Left colon (tissue), 2 donors: Measurements from ENCODE around the gene LRMDA. TPM values are rescaled to one million over a fixed set of nuclear protein-coding genes. Genes with fewer than 3 reads are reported as not detected.

Source experiments
- ATAC-seq: fragments of 200-7000 bp; cut with Tn5 transposase; one replicate; pipeline ENCODE4 v1.9.1; 2020; ENCODE audit warnings: mild to moderate bottlenecking, moderate library complexity
- DNase-seq, 2 donors: peaks; one replicate each; pipeline ENCODE4 v3.0.0-alpha.2; 2020
- intact Hi-C, 2 donors: fragments of 100-400 bp; cut with DNase I in 1 of 2; cut with micrococcal nuclease in 1 of 2; formaldehyde crosslinking; loops; one replicate each; pipeline versions ENCODE4 v1.11.2 to v1.14.0; 2022; cut with DNase I, micrococcal nuclease
- total RNA-seq, 2 donors: library from RNA; stranded (reverse); fragmentation: NEBNext Ultra II Directional; extraction: Animal tissue kit (Norgen Biotek cat#: 25700); gene quantifications; one replicate each; pipeline ENCODE4 v1.2.1, GENCODE V29; 2021
- donor health status: DM: no; HTN: no; CAD: no.
- donor health status: DM: yes; HTN: yes; CAD: no.

The LRMDA gene
- total RNA-seq, 2 donors from 2014 or later = 8.1 to 10.6 TPM

- ATAC-seq = no peak
- intact Hi-C loops = no loop called here
- no peak for DNase-seq
These were observed 397.0 kb downstream of the LRMDA start for GRCh38 chr10:75828413-75828812.

DNA sequence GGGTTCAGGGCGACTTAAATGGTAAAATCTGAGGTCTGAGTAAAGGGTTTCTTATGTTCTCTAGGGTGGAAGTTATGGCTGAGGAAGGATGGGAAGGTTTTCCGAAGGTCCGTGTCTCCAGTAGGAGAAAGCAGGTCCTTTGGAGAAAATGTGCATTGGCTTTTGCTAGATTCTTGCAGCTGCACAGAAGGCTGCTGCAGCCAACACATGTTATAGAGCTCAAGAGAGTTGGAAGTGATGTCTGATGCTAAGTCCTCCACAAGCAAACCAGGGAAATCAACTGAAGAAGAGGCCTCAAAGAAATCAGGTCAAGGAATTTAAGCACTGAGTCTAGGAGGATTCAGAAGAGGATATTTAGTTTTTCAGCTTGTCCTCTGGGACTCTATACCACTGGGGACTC is 404.6 kb downstream of the LRMDA start:
- intact Hi-C loops = no loop called here
- ATAC-seq = no peak
- DNase-seq = no peak

GRCh38 chr10:75838486-75838885 is 407.1 kb downstream of the LRMDA start:
- ATAC-seq (no peak), DNase-seq (no peak)
- intact Hi-C loops = no loop called here

DNA sequence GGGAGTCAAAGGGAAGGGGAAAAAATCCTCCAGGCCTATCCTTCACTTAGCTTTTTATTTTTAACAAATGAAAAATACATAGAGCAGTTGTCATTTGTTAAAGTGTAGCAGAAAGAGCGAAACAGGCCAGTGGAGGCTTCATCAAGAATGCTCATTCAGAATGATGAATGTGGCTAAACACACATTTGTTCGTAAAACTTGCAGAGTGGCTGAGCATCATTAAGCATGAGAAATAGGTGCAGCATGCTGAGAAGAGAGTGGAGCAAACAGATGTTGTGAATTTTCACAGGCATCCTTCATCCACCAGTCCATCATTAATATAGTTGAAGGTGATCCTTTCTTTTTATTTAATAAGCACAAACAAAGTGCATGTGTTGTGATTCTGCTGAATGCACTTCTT is 407.6 kb downstream of the LRMDA start:
- intact Hi-C loops = no loop called here
- DNase-seq = no peak

GRCh38 chr10:75841266-75841665 is 409.8 kb downstream of the LRMDA start:
- ATAC-seq = no peak
- DNase-seq = no peak
- intact Hi-C loops = no loop called here

More for the DNA sequence above, 407.6 kb downstream of the LRMDA start:
- no peak for ATAC-seq

DNA sequence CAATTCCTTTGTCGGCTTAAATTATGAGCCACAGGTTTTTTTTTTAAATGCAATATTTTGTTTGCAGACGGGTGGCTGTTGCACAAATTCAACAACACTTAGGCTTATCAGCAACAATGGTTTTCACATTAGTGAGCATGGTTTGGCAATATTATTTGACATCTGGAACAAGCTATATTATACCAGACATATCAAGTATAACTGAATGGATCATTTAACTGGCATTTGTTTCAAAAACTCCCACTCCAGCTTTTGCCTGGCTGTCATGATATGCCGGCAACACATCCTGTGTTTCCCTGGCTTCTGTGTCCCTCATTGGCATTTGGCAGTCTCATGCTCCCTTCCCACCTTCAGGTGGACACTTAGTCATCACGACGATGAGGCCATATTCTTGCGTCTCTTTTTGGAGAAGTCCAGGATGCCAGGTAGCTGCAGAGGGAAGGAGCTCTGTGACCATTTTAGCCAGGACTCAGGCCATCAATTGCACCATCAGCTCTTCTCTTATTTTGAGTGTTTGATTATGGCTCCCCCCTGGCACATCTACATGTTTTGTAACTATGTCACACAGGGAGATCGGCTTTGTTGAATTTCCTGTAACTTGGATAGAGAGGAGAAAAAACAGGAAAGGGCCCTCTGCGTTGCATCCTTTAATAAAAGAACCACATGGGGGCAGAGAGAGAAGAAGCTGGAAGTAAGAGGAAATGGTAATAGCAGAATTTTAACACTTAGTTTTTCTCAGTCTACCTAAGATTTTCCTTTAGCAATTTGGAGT is 413.9 kb downstream of the LRMDA start:
- ATAC-seq = no peak
- intact Hi-C loops = no loop called here
- no peak for DNase-seq

DNA sequence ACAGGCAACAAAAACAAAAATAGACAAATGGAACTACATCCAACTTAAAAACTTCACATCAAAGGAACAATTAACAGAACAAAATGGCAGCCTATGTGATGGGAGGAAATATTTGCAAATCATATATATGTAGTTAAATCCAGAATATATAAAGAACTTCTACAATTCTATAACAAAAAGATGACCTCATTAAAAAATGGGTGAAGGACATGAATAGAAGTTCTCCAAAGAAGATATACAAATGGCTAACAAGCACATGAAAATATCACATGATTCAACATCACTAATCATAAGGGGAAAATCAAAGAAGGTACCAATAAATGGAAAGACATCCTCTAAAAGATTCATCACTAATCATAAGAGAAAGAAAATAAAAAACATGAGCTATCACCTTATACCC is 416.1 kb downstream of the LRMDA start:
- ATAC-seq = no peak
- intact Hi-C loops = no loop called here

DNA sequence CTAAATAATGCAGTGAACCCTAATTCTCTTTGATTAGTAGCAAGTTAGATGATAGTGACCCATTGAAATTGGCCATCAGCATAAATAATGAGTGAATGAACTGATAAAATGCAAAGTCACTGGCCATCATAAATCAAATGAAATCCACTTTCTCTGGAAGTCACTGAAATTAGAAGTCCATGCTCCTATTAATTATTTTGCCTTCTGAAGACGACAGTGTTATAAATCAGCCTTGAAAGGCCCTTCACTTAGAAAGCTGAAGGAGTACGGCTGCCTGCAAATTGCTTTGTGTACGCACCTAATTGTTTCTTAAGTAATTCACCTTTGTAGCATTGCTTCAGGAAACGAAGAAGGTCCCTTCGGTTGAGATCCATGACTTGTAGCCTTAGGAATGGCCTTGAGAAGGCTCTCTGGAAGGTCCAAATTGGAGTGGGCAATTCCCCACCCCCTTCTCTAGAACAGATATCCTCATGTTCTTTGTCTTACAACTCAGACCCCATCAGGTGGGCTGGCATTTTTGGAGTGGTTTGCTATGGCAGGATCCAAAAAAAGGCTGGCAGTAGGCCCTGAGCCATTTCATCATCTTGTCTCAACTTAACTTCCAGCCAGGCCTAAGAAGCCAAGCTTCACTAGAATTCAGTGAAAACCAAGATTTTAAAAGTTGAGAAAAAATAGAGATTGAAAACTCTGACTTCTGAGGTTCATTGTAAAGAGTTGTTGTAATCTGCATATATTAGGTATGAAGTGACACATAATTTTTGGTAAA is 420.3 kb downstream of the LRMDA start:
- ATAC-seq = no peak
- DNase-seq = no peak
- intact Hi-C loops = no loop called here

More for the DNA sequence above, 416.1 kb downstream of the LRMDA start:
- DNase-seq = no peak

DNA sequence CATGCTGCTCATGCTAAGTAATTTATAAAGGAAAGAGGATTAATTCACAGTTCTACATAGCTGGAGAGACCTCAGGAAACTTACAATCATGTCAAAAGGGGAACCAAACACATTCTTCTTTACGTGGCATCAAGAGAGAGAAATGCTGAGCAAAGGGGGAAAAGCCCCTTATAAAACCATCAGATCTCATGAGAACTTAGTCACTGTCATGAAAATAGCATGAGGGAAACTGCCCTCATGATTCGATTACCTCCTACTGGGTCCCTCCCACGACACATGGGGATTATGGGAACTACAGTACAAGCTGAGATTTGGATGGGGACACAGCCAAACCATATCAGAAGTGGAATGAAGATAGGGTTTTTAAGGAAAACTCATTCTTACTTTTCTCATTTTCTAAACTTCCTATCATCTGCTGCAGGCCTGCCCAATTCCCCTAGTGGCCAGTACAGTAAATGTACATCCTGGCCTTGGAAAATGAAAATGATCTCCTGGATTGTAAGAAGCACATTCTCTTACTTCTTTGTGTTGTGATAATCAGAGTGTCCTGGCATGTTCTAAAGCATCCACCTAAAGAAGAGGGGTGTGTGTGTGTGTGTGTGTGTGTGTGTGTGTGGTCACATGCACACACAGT is 421.5 kb downstream of the LRMDA start:
- DNase-seq (no peak), ATAC-seq (no peak)
- intact Hi-C loops = no loop called here

DNA sequence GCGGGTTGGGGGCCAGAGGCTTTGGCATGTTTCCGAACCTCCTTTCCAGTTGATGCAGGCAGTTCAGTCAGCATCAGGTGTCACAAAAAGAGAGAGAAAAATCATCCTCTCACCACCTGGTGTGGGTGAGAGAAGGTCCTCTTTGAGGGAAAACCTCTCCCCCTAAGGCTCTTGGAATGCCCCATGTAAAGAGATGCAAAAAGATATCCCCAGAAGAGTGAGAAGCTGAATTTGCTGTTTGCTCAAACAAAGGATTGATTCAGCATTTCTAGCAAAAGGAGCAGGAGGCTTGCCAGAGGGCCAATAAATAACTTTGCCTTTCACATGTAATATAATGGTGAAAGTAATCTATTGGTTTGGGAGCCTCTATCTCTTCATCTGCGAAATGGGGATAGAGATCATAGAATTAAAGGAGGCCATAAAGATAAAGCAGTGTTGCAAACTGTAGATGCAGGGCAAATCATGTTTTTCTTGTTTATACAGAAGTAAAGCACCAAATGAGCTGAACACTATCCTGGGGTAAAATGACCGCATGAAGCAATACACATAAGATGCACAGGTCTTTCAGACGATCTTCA is 425.9 kb downstream of the LRMDA start:
- intact Hi-C loops = no loop called here

DNA sequence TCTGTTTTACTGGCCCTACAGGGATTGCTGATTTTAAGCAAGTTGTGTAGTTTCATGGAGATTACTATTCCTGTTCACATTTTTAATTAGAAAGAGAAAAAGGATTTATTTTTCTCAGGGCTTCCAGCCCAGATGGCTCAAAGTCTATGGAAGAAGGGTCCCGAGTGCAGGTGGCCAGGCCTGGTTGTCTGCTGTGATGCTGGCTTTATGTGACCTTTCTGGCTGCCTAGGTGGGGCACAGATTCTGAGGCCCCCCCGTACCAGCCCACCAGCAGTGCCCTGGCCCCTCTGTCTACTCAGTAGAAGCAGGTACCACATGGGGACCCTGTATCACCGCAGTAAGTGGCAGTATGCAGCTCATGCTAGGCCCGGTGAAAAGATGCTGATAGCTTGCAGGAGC is 426.5 kb downstream of the LRMDA start:
- intact Hi-C loops = no loop called here
- no peak for ATAC-seq
- no peak for DNase-seq

More for the DNA sequence above, 425.9 kb downstream of the LRMDA start:
- ATAC-seq (no peak), DNase-seq (no peak)

DNA sequence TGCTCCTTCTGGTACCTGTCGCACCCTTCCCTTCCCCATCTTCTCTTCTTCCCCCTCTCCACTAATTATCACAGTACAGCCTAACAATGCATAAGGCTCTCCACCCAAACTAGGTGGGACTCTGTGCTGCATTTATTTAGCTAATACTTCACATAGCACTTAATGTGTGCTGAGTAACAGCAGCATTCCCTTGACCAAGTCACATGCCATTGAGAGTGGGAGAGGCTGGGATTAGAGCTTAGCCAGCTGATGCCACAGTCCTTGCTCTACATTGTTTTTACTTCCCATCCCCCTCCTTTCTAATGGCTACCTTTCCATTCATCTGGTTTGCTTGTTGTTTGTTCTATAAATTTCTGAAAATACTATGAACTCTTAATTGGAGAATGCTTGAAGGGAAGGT is 426.9 kb downstream of the LRMDA start:
- ATAC-seq = no peak

GRCh38 chr10:75859141-75859540 is 427.7 kb downstream of the LRMDA start:
- ATAC-seq (no peak), DNase-seq (no peak)
- intact Hi-C loops = no loop called here

More for the DNA sequence above, 426.9 kb downstream of the LRMDA start:
- DNase-seq = no peak
- intact Hi-C loops = no loop called here

- intact Hi-C loops = no loop called here
- ATAC-seq = no peak
- no peak for DNase-seq
These were observed 428.6 kb downstream of the LRMDA start for GRCh38 chr10:75860009-75860408.

GRCh38 chr10:75861582-75861981 is 430.2 kb downstream of the LRMDA start:
- DNase-seq = no peak
- intact Hi-C loops = no loop called here
- ATAC-seq = no peak

GRCh38 chr10:75862935-75863334 is 431.5 kb downstream of the LRMDA start:
- DNase-seq (no peak), ATAC-seq (no peak)
- intact Hi-C loops = no loop called here

DNA sequence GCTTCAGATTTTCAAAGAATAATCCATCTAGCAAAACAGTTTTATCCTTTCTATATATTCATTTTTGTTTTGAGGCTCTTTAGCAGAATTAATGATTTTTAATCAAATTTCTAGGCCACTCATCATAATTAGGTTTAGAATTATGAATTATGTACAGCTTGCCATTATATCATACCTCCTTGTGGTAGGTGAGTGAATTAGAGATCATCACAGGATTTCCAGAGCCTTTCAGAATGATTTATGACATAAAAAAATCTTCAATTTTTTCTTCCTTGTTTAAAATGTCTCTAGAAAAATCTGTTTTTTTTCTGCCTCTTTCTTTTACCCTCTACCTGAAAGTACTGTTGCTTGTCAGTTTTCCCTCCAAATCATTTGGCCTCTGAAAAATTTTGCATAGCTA is 433.3 kb downstream of the LRMDA start:
- no peak for DNase-seq
- no peak for ATAC-seq
- intact Hi-C loops = no loop called here

GRCh38 chr10:75865413-75866299 is 434.2 kb downstream of the LRMDA start:
- intact Hi-C loops = no loop called here
- no peak for ATAC-seq
- no peak for DNase-seq

- ATAC-seq (no peak), DNase-seq (no peak)
- intact Hi-C loops = no loop called here
These were observed 434.8 kb downstream of the LRMDA start for GRCh38 chr10:75866300-75866625.
